Type B pancreatic cell (in vitro differentiated cells): Measurements from ENCODE around the gene CCDC187. TPM values are rescaled to one million over a fixed set of nuclear protein-coding genes. Genes with fewer than 3 reads are reported as not detected.

Source experiments
- DNase-seq: peaks from one replicate; pipeline ENCODE4 v3.0.0; 2021; ENCODE audit warnings: mixed read lengths; ENCODE audit not compliant: unreplicated experiment; ENCODE audit errors: extremely low spot score
- H3K27ac Mint-ChIP-seq: 2 replicates; pipeline ENCODE4 v1.8.0; 2021; ENCODE audit warnings: mild to moderate bottlenecking, mixed read lengths
- H3K27me3 Mint-ChIP-seq: 2 replicates; pipeline ENCODE4 v1.8.0; 2021; ENCODE audit warnings: mixed read lengths
- H3K36me3 Mint-ChIP-seq: 2 replicates; pipeline ENCODE4 v1.8.0; 2021; ENCODE audit warnings: mixed read lengths
- H3K4me1 Mint-ChIP-seq: one replicate; pipeline ENCODE4 v1.8.0; 2021; ENCODE audit warnings: mixed read lengths; ENCODE audit not compliant: unreplicated experiment
- H3K4me3 Mint-ChIP-seq: 2 replicates; pipeline ENCODE4 v1.8.0; 2021; ENCODE audit warnings: mild to moderate bottlenecking, mixed read lengths
- H3K9me3 Mint-ChIP-seq: 2 replicates; pipeline ENCODE4 v1.8.0; 2021; ENCODE audit warnings: mixed read lengths
- CTCF ChIP-seq: fragments of 200-600 bp; sonication (generic); conservative IDR thresholded peaks from 2 replicates; pipeline ENCODE4 v1.5.0; 2021; ENCODE audit warnings: antibody characterized with exemption, mild to moderate bottlenecking
- total RNA-seq: library from RNA; stranded (reverse); gene quantifications from 2 replicates; pipeline ENCODE4 v1.2.1, GENCODE V29; 2021; ENCODE audit warnings: low replicate concordance

CCDC187 gene
- total RNA-seq, 1 donor from 2014 or later: 0.70 TPM

- H3K4me3 Mint-ChIP-seq: no peak overlapping the region
- TF ChIP-seq CTCF: no peak
- H3K27me3 Mint-ChIP-seq: no peaks in the 10 kb centered on the region
- H3K27ac Mint-ChIP-seq: no peak overlapping the region
- H3K4me1 Mint-ChIP-seq: peaks cover 25% of the 10 kb centered on the region
- H3K36me3 Mint-ChIP-seq: no peaks in the 10 kb centered on the region
- no peak for DNase-seq
- H3K9me3 Mint-ChIP-seq: peaks cover 15% of the 10 kb centered on the region
These were observed 14.9 kb upstream of the CCDC187 start for GRCh38 chr9:136318776-136319241.

- H3K27me3 Mint-ChIP-seq: no peaks in the 10 kb centered on the region
- TF ChIP-seq CTCF: no peak
- H3K4me3 Mint-ChIP-seq: no peak overlapping the region
- no peak for DNase-seq
- H3K4me1 Mint-ChIP-seq: peaks cover 19% of the 10 kb centered on the region
- peaks cover 15% of the 10 kb centered on the region for H3K9me3 Mint-ChIP-seq
- H3K36me3 Mint-ChIP-seq: no peaks in the 10 kb centered on the region
- H3K27ac Mint-ChIP-seq: no peak overlapping the region
These were observed 14.3 kb upstream of the CCDC187 start for GRCh38 chr9:136318111-136318775.

- Mint-ChIP-seq H3K4me3 (no peak overlapping the region), H3K9me3 (peaks cover 15% of the 10 kb centered on the region), H3K36me3 (no peaks in the 10 kb centered on the region), H3K4me1 (peaks cover 17% of the 10 kb centered on the region), H3K27me3 (no peaks in the 10 kb centered on the region), H3K27ac (no peak overlapping the region)
- DNase-seq: no peak
- no peak for TF ChIP-seq CTCF
These were observed 13.8 kb upstream of the CCDC187 start for GRCh38 chr9:136317695-136318094.

- Mint-ChIP-seq H3K9me3 (peaks cover 15% of the 10 kb centered on the region), H3K4me3 (no peak overlapping the region), H3K27me3 (no peaks in the 10 kb centered on the region), H3K36me3 (no peaks in the 10 kb centered on the region), H3K27ac (no peak overlapping the region), H3K4me1 (peaks cover 11% of the 10 kb centered on the region)
- no peak for DNase-seq
- no peak for TF ChIP-seq CTCF
These were observed 13.2 kb upstream of the CCDC187 start for GRCh38 chr9:136316896-136317676.

GRCh38 chr9:136316271-136316751, 12.4 kb upstream of the CCDC187 start:
- H3K27ac Mint-ChIP-seq: no peak overlapping the region
- peaks cover 15% of the 10 kb centered on the region for H3K9me3 Mint-ChIP-seq
- no peaks in the 10 kb centered on the region for H3K27me3 Mint-ChIP-seq
- H3K4me3 Mint-ChIP-seq: no peak overlapping the region
- no peaks in the 10 kb centered on the region for H3K36me3 Mint-ChIP-seq
- H3K4me1 Mint-ChIP-seq: peaks cover 9% of the 10 kb centered on the region
- no peak for DNase-seq
- no peak for TF ChIP-seq CTCF
